ENCODE data around the gene CMPK2. TPM values are rescaled to one million over a fixed set of nuclear protein-coding genes. Genes with fewer than 3 reads are reported as not detected.

Gene CMPK2
- total RNA-seq, 1 donor = 12.8 TPM

DNA sequence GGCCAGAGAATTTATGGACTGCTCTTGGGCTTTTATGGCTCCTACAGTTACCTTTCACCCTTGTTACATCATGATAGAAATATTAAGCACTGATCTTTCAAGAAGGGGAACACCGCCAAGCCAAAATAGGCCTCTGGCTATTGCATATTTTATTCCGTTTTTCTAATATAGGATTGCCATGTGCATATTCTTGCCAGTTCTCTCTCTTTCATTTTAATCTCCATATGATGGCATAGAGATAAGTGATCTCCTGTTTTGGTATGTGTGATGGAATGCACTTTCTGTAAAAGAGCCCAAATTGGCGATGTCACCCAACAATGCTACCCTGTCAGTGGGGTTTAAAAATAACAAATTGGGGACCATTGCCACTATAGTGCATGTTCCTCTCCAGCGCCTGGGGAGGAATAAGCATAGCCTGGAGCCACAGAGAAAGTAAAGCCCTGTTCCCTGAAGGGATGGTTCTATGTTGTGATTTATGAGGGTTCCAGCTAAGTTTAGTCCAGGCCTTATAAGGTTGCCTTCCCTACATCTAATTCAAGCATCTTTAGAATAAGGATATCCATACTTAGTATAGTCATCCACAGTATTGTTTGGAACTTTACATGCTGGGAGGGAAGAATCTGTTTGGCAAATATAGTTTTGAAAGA lies 26.9 kb downstream of the CMPK2 start:
- H3K4me3 ChIP-seq (ENCODE audit: low read length) = no peak overlapping the region
- H3K27me3 ChIP-seq (ENCODE audit: insufficient read depth, low read length) = no peaks in the 10 kb centered on the region
- peaks cover 14% of the 10 kb centered on the region for H3K9me3 ChIP-seq (ENCODE audit: low read depth, low read length)
- no peaks in the 10 kb centered on the region for H3K4me1 ChIP-seq (ENCODE audit: insufficient read depth, low read length)

DNA sequence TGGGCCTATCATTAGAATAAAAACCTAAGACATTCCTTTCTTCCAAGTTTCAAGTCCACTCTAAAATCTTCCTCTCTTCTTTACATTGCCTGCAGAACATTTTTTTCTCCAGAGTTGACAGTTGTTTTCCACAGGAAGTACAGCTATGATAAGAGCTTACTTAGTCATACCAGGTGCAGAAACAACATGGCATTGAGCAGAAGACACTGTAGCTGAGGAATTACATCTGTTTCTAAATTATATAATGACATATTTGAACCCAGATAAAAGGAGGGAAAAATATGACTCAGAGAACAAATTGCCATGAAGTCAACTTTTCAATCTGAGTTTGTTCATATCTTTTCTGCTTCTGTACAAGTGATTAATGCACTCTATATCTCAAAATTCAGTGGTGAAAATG lies 30.2 kb downstream of the CMPK2 start:
- Histone ChIP-seq H3K4me3 (ENCODE audit: low read length) (no peak overlapping the region), H3K9me3 (ENCODE audit: low read depth, low read length) (no peaks in the 10 kb centered on the region), H3K27me3 (ENCODE audit: insufficient read depth, low read length) (no peaks in the 10 kb centered on the region), H3K4me1 (ENCODE audit: insufficient read depth, low read length) (no peaks in the 10 kb centered on the region)

DNA sequence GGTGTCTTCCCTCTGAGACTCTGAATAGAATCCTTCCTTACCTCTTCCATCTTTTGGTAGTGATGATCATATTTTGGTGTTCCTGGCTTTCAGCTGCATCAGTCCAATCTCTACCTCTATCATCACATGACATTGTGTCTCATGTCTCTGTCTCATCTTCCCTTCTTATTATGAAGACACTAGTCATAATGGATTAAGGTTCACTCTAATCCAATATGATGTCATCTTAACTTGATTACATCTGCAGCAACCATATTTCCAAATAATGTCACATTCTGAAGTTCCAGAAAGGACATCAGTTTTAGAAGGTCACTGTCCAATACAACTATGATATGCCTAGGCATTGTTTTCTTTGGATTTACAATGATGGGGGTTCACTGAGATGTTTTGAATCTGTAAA lies 31.5 kb downstream of the CMPK2 start:
- no peak overlapping the region for H3K4me3 ChIP-seq (ENCODE audit: low read length)
- no peaks in the 10 kb centered on the region for H3K9me3 ChIP-seq (ENCODE audit: low read depth, low read length)
- no peaks in the 10 kb centered on the region for H3K27me3 ChIP-seq (ENCODE audit: insufficient read depth, low read length)
- no peaks in the 10 kb centered on the region for H3K4me1 ChIP-seq (ENCODE audit: insufficient read depth, low read length)

DNA sequence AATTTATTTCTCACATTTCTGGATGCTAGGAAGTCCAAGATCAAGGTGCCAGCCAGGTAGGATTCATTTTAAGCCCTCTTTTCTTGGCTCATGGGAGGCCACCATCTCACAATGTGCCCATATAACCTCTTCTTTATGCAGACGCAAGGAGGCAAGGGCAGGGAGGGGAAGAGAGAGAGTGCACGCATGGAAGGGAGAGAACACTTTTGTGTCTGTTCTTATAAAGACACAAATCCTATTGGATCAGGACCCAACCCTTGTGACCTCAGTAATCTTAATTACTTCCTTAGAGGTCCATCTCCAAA lies 32.5 kb downstream of the CMPK2 start:
- Histone ChIP-seq H3K4me1 (ENCODE audit: insufficient read depth, low read length) (no peaks in the 10 kb centered on the region), H3K27me3 (ENCODE audit: insufficient read depth, low read length) (no peaks in the 10 kb centered on the region), H3K4me3 (ENCODE audit: low read length) (no peak overlapping the region), H3K9me3 (ENCODE audit: low read depth, low read length) (no peaks in the 10 kb centered on the region)

DNA sequence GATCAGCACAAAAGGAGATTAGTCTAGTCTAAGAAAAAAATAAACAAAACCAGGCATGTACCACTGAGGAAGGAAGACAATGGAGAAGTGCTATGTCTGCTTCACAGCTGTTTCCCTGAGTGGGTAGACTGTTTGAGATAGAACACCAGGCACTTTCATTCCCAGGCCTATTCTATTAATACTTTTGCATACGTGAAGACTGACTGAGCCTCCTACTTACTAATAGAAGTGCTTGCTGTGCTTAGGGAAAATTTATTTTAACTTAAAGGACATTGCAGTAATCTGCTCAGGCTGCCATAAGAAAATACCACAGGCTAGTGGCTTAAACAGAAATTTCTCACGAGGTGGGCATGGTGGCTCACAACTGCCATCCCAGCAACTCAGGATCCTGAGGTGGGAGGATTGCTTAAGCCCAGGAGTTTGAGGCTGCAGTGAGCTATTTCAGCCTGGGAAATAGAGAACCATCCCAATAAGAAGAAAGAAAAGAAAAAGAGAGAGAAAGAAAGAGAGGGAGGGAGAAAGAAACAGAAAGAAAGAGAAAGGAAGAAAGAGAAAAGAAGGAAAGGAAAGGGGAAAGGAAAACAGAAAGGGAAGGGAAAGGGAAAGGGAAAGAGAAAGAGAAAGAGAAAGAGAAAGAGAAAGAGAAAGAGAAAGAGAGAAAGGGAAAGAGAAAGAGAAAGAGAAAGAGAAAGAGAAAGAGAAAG lies 33.0 kb downstream of the CMPK2 start:
- Histone ChIP-seq H3K27me3 (ENCODE audit: insufficient read depth, low read length) (no peaks in the 10 kb centered on the region), H3K4me1 (ENCODE audit: insufficient read depth, low read length) (no peaks in the 10 kb centered on the region), H3K4me3 (ENCODE audit: low read length) (no peak overlapping the region), H3K9me3 (ENCODE audit: low read depth, low read length) (no peaks in the 10 kb centered on the region)

DNA sequence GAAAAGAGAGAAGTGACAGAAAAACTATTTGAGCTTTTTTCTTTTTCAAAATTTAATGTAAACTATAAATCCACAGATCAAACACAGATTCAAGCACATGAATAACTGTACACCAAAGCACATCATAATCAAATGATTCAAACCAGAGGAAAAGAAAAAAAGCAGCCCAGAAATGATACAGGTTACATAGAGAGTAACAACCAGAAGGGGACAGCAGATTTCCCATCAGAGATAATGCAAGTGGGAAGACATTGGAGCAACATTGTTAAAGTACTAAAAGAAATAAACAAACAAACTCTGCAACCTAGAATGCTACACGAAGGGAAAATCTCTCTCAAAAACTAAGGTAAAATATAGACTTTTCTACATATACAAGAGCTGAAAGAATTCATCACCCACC lies 34.5 kb downstream of the CMPK2 start:
- no peaks in the 10 kb centered on the region for H3K27me3 ChIP-seq (ENCODE audit: insufficient read depth, low read length)
- H3K9me3 ChIP-seq (ENCODE audit: low read depth, low read length) = no peaks in the 10 kb centered on the region
- no peak overlapping the region for H3K4me3 ChIP-seq (ENCODE audit: low read length)
- peaks cover 5% of the 10 kb centered on the region for H3K4me1 ChIP-seq (ENCODE audit: insufficient read depth, low read length)

DNA sequence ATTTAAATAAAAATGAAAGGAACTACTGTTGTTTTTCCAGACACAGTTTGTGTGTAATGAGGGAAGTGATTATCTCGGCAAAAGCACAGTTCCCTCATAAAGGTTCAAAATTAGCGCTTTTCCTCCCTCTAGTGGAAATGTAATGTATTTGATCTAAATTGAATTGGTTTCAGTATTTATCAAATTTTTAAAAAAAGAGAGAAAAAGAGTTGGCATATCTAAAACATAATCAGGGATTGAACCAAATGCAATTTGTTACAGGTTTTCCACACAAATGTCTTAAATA lies 37.5 kb downstream of the CMPK2 start:
- Histone ChIP-seq H3K9me3 (ENCODE audit: low read depth, low read length) (no peaks in the 10 kb centered on the region), H3K27me3 (ENCODE audit: insufficient read depth, low read length) (no peaks in the 10 kb centered on the region), H3K4me3 (ENCODE audit: low read length) (no peak overlapping the region), H3K4me1 (ENCODE audit: insufficient read depth, low read length) (peaks cover 5% of the 10 kb centered on the region)

DNA sequence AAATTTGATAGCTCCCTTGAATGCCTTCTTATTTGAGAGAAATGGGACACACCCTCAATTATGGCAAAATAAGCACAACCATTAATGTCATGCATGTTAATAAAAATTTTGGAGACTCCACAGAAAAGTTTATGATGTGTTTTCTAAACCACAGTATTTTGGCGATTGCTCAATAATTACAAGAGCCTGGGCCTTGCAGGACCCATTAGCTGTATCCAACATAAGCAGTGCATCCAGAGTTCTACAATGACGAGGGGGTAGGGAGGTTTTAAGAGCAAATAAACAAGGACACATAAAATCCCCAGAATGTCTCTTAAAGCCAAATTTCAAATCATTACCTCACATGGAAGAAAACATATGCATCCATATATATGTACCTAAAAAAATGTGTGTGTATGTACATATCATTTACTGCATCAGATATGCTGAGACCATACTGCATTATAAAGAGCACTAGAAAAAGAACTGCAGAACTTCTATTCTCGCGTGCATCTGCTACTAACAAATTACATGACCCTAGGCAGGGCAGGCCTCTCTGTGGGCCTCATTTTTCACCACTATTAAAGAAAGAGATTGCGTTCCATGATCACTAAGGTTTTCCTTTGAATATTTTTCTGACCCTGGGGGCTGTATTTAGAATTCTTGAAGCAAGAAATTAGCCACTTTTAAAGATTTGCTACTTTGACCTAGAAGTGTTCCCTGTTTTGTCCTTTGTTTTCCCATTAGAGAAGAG lies 38.0 kb downstream of the CMPK2 start:
- Histone ChIP-seq H3K27me3 (ENCODE audit: insufficient read depth, low read length) (no peaks in the 10 kb centered on the region), H3K4me1 (ENCODE audit: insufficient read depth, low read length) (peaks cover 5% of the 10 kb centered on the region), H3K9me3 (ENCODE audit: low read depth, low read length) (no peaks in the 10 kb centered on the region), H3K4me3 (ENCODE audit: low read length) (no peak overlapping the region)

DNA sequence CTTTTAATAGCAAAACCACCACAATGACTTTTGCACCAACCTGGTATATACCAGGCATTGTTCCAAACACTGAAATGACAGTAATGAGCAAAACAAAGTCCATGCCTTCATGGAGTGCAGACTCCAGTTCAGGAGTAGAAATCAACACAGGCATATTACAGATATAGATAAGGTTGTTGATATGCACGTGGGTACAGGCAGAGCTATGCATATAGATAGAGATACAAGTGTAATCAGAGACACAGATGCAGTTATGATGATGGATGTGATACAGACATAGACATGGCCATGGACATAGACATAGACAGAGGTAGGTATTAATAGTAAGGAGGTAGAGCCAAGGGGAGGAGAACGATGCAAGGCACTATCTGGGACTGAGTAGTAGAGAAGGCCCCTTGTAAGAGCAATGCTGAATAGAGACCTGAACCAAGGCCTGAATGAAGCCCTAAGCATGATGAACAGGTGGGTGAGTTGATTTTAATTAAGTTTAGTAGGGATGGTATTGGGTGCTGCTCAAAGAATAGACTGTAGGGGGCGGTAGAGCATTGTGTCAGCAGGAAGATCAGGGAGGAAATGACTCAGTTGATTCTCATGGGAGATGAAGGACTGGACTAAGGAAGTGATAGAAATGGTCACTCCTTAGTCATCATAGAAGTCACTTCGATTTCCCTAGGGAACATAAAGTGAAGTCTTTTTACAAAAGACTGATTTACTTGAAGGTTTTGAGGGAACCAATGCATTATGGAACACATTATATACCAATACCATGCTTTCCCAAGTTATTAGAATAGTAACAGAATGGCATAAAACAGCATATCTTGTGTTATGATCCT lies 39.4 kb downstream of the CMPK2 start:
- Histone ChIP-seq H3K9me3 (ENCODE audit: low read depth, low read length) (no peaks in the 10 kb centered on the region), H3K4me1 (ENCODE audit: insufficient read depth, low read length) (peaks cover 5% of the 10 kb centered on the region), H3K4me3 (ENCODE audit: low read length) (no peak overlapping the region), H3K27me3 (ENCODE audit: insufficient read depth, low read length) (no peaks in the 10 kb centered on the region)

DNA sequence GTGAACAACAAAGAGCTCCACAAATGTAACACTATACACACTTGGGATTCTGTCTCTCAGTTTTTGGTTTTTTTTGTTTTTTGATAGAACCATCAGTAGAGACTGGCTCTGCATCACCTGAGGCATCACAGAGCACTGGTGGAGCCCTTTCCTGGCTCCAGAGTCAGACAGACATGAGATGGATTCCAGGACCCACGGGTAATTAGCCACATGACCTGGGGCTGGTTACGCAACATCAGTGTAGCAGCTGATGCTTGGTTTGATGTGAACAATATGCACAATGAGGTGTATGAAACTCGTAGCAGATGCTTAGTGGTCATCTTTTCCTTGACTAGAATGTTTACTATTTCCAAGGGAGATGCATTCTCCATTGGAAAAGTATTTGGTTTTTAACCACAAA lies 40.7 kb downstream of the CMPK2 start:
- no peak overlapping the region for H3K4me3 ChIP-seq (ENCODE audit: low read length)
- no peaks in the 10 kb centered on the region for H3K27me3 ChIP-seq (ENCODE audit: insufficient read depth, low read length)
- no peaks in the 10 kb centered on the region for H3K9me3 ChIP-seq (ENCODE audit: low read depth, low read length)
- H3K4me1 ChIP-seq (ENCODE audit: insufficient read depth, low read length) = peaks cover 5% of the 10 kb centered on the region

DNA sequence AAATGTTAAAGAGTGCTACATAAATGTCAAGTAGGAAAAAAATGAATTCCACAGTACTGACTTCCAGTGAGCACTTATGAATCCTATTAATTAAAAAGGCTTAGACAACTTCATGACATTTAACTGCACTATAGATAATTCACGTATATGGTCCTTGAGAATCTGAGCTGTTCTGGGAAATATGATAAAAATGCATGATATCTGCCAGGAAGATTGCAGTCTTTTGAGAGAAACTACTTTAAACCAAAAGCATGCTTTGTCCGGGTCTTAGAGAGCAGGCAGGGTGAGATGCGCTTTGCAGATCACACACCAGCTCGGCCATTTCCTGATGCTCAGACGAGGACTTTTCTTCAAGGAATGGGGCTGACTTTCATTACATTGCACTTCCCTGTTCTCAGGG lies 42.6 kb downstream of the CMPK2 start:
- Histone ChIP-seq H3K9me3 (ENCODE audit: low read depth, low read length) (no peaks in the 10 kb centered on the region), H3K4me1 (ENCODE audit: insufficient read depth, low read length) (peaks cover 5% of the 10 kb centered on the region), H3K27me3 (ENCODE audit: insufficient read depth, low read length) (no peaks in the 10 kb centered on the region), H3K4me3 (ENCODE audit: low read length) (no peak overlapping the region)

DNA sequence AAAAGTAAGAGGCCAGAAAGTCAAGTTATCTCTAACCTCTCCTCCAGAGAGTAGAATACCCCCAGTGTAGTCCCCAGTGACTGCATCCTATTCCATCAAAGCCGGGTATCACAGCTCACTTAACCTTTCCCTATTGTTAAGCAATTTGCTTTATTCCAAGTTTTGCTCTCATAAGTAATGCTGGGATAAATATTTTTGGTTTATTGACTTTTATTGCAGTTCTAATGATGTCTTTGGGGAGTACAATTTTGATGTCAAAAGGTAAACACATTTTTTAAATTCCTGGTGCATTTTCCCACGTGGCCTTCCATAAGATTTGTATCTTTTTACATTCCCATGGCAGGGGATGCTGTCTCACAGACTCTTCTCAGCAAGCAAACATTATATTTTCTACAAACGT lies 43.3 kb downstream of the CMPK2 start:
- no peaks in the 10 kb centered on the region for H3K9me3 ChIP-seq (ENCODE audit: low read depth, low read length)
- H3K4me1 ChIP-seq (ENCODE audit: insufficient read depth, low read length) = peaks cover 5% of the 10 kb centered on the region
- no peak overlapping the region for H3K4me3 ChIP-seq (ENCODE audit: low read length)
- no peaks in the 10 kb centered on the region for H3K27me3 ChIP-seq (ENCODE audit: insufficient read depth, low read length)

DNA sequence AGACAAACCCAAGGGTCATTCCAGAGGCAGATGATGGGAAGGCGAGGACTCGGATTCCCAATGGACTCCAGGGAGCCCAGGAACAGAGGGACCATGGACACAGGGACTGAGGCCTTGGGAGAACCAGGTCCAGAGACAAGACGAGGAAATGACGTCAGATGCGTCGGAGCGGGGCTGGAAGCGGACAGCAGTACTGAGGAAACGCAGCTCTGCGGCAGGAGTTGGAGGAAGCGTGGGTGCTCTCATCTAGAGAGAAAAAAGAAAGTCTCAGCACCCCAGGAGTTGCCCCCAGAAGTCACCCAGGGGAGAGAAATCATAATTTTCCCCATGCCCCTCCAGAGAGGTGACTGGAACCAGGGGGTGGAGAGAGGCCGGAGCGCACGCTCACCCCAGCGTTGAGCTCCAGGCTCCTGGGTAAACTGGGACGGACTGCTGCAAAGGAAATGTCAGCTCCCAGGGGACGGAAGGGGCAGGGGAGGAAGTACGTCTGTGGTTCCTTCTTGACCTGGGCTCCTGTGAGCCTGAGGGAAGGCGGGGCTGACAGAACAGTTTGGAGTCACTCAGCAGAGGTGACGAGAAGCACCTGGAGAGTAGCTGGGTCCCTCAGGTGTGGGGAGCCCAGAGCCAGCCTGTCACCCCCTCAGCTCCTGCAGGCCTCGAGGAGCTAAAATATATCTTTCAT lies 44.7 kb downstream of the CMPK2 start:
- Histone ChIP-seq H3K9me3 (ENCODE audit: low read depth, low read length) (no peaks in the 10 kb centered on the region), H3K4me1 (ENCODE audit: insufficient read depth, low read length) (no peaks in the 10 kb centered on the region), H3K27me3 (ENCODE audit: insufficient read depth, low read length) (no peaks in the 10 kb centered on the region), H3K4me3 (ENCODE audit: low read length) (no peak overlapping the region)

DNA sequence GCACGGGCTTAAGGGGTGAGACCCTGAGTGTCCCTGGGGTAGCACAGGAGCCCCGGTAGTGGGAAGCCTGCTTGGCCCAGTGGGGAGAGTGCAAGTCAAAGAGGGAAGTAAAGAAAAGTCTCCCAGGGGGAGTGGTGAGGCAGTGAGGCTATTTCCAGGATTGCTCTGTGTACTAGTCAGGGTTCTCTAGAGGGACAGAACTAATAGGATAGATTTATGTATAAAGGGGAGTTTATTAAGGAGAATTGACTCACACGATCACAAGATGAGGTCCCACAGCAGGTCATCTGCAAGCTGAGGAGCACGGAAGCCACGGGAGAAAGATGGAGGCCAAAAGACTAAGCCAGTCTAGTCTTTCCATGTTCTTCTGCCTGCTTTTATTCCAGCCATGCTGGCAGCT lies 45.5 kb downstream of the CMPK2 start:
- H3K4me1 ChIP-seq (ENCODE audit: insufficient read depth, low read length) = no peaks in the 10 kb centered on the region
- H3K9me3 ChIP-seq (ENCODE audit: low read depth, low read length) = no peaks in the 10 kb centered on the region
- no peaks in the 10 kb centered on the region for H3K27me3 ChIP-seq (ENCODE audit: insufficient read depth, low read length)
- H3K4me3 ChIP-seq (ENCODE audit: low read length) = no peak overlapping the region

DNA sequence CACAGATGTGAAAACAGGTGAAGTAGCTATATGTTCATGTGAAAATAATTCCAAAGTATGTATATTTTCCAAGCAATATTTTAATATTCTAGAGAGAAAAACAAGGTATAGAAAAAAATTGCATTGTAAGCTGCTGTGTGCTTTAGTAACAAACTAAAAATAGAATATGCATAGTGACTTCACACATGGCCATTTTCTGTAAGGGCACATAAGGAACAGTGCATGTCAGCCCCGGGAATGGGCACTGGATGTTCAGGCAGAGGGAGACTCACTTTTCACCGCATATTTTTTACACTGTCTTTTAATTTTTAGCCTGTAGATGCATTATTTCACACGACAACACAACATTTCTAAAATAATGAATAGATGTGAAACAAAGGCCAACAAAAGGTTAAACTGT lies 46.0 kb downstream of the CMPK2 start:
- no peaks in the 10 kb centered on the region for H3K4me1 ChIP-seq (ENCODE audit: insufficient read depth, low read length)

More for the DNA sequence above, 46.0 kb downstream of the CMPK2 start:
- Histone ChIP-seq H3K9me3 (ENCODE audit: low read depth, low read length) (no peaks in the 10 kb centered on the region), H3K27me3 (ENCODE audit: insufficient read depth, low read length) (no peaks in the 10 kb centered on the region), H3K4me3 (ENCODE audit: low read length) (no peak overlapping the region)

Measured in mononuclear cell (primary cell).